NCI-H2107 (cell line): Measurements from ENCODE around the gene PAN3.

ENCODE experiments used
- DNase-seq: peaks from one replicate; lab custom pipeline; 2025; lab: John Stamatoyannopoulos, UW

The PAN3 gene

DNA sequence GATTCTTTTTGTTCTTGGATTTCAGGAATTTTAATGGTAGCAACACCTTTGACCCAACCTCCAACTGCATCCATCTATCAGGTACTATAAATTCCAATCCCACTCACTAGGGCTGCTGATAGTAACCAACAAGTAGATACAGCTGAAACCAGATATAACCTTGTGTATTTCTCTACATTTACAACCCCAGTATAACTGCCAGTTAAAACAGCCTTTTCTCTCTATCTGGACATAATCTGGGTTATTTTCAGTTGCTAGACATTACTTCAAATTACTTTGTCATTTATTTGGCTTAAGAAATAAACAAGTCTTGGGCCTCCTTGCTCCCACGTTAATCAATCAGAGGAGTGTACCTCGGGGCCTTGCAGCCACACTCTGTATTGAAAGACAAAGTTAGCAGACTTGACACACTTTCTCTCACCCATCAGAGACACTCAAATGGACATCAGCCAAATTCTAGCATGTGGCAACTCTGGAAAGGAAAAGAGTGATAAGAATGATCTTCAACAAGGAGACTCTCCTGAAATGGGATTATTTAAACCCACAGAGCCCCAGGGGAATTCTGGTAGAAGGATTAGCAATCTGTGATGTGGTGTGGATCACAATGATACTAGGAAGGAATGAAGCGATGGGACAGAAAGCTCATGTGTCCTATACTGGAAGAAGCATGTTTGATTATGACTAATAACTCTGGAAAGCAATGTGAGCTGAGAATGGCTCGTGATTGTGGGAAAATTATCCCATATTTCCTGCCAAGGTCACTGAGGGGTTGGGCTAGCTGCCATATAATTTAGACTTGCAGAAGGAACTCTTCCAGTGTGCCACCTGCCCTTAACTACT is 199.0 kb downstream of the PAN3 start:
- DNase-seq = no peak

DNA sequence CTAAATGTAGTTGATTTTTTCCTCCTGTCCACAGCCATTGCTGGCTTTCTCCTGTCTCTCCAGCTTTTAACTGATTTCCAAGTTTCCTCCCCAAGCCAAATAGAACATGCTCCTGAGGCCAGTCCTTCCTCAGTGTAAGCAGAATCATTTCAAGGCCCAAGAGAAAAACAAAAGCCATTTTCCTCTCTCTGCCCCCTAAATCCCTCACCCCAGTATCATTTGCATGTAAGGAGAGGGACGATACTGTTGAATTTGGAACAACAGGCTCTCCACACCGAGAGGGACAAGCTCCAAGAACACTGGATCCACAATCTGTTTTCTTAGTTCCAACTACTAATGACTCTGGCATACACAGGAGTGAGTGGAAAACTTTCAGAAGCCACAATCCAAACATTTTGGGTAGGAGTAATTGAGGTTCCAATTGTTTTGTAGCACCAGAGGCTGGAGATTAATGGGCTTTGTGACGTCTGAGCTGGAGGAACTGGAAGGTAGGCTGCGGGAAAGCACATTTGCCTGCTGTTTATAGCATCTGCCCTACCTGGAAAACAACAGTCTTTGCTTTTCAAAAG is 199.7 kb downstream of the PAN3 start:
- DNase-seq = no peak

GRCh38 chr13:28338742-28339141 is 200.4 kb downstream of the PAN3 start:
- no peak for DNase-seq

- DNase-seq = no peak
Measured at GRCh38 chr13:28339419-28339818, 201.1 kb downstream of the PAN3 start.

- no peak for DNase-seq
Measured at GRCh38 chr13:28340272-28340793, 202.0 kb downstream of the PAN3 start.

DNA sequence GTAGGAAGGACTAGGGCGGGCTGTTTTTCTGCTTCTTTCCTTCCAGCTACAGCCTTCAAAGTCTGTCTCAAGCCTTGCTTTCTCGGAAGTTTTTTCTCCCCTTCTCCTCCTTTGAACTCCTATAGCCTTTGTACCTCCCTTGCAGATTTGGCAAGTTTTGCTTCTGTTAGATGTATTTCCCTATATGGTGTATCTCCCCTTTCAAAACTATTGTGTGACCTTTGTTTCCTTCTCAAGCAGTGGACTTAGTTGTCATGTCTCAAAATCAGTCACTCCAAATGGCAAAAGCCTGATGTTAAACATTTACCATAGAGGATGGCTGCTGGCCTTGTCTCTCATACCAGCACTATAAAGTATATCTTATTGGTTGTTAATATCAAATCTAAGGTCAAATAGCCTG is 203.9 kb downstream of the PAN3 start:
- DNase-seq = no peak

- DNase-seq = no peak
Measured at GRCh38 chr13:28344163-28344562, 205.8 kb downstream of the PAN3 start.
